GM19372 (cell line): Measurements from ENCODE around the gene IPCEF1.
A peak's percentile ranks its signal among the peaks of the same experiment; 100 is the strongest.

Source experiments
- ATAC-seq: cut with Tn5 transposase; IDR thresholded peaks from one replicate; pipeline ENCODE4 v1.9.1; 2021; ENCODE audit warnings: mild to moderate bottlenecking, low read depth, moderate library complexity; ENCODE audit not compliant: unreplicated experiment

IPCEF1 gene

DNA sequence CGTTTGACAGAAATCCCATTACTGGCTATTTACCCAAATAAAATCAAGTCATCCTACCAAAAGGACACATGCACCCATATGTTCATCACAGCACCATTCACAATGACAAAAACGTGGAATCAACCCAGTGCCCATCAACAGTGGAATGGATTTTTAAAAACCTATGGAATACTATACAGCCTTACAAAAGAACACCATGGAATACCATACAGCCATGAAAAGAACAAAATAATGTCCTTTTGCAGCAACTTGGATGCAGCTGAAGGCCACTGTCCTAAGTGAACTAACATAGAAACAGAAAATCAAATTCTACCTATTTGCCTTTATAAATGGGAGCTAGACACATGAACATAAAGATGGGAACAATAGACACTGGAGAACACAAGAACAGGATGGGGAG is 17.4 kb upstream of the IPCEF1 start:
- no peak for ATAC-seq

DNA sequence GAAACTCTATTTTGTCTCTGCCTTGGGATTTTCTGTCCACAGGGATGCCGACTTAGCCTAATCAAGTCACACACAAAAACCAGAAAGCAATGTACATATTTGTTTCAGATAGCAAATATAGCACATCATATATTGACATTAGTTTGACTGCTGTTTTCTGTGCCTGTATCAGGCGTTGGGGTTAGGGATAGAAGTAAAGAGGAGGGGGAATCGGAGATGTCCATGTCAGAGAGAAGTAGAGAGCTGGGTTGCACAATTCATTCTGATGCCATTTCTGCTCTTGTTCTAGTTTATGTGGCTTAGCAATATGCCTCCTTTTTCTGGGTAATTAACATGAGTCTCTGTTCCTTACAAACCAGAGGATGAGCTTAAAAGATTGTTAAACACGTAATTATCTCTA is 14.7 kb upstream of the IPCEF1 start:
- no peak for ATAC-seq

DNA sequence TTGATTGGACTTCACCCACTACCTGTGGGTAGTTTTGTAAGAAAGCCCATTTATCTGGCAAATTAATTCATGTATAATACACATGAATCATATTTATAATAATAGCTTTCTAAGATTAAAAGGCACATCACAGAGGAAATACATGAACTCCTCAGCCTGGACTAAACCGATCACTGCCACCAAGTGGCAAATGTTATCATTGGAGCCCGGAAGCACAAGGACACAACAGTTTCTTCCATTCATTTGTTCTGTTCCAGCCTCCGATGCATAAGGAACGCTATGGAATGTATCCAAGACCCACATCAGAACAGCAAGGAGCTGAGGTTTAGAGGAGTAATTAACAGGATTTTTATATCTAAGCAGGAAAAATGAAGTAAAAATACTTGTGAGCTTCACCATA is 13.9 kb upstream of the IPCEF1 start:
- peak; percentile 68 for ATAC-seq

DNA sequence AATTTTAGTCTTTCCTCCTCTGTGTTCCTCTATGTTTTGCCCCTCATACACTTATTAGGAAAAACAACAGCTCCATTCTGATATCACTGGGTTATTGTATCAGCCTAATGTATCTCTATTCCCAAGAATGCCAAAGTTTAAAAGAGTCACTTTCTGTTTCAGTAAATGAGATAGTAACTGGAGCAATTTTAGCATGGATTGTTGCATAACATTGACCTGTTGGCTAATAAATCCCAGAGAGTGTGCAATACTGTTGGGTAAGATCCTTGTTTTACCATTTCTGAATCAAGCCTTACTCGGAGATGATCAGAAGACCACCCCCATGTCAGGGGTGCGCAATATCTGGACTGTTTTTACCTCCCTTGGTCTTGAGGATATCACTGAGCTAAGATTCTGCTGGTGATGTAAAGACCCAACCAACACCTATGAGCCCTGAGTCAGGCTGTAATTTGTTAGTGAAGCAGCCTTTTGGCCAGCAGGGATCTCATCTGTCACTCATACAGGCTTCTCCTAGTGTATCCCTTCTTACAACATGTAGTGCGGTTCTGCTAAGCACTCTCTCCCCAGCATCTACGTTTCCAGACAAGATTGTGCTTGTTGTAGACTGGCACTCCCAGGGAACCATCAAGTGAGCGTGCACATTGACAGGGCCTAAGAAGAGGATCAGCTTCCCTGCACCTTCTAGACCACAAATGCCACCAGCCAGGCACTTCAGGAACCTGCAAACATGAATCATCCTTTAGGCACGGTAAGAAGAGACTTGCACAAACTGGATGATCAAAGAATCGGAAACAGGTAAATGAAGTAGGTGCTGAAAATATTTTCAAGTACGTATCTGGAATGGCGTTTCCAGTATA is 11.5 kb upstream of the IPCEF1 start:
- no peak for ATAC-seq

DNA sequence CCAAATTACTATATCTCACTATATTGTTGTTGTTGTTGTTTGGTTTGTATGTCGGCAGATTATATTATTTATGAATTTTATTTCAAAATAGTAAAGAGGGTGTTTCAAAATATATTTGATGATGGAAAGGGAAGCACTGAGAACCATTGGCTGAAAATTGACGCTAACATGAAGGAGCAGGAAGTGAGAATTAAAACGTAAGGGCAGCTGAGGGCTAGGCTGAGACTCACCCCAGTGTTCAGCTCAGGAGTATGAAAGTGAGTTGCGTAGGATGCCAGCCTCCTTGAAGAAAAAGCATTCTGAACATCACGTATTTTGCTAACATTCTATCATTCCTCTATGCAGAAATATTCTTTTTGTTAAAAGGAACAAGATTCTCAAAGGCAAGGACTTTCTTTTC is 10.7 kb upstream of the IPCEF1 start:
- ATAC-seq: no peak

DNA sequence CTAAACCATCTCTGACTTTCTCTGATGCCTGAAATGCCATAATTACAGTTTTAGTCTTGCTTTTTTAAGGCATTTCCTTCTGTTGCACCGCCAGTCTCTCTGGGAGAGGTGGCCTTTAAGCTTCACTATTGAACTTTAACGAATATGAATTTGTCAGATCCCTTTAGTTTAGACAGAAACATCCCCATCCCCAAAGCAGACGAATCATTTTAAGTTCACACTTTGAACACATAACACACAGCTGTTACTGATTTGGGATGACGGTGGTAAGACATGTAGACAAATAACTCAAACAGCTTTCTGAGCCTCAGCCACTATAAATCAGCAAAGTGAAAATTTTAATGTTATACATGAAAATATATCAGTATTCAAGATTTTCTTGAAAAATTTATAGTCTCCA is 7.2 kb upstream of the IPCEF1 start:
- no peak for ATAC-seq

DNA sequence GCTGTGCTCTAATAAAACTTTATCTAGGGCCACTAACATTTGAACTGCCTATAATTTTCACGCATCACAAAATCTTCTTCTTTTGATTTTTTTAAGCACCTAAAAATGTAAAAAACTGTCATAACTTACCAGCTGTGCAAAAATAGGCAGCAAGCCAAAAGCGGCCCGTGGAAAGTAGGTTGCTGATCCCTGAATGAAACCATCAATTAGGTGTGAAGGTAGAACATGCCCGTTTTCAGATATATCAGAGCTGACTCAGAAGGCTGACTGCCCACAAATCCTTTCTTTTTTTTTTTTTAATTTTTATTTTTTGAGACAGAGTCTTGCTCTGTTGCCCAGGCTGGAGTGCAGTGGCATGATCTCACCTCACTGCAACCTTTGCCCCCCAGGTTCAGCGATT is 4.9 kb upstream of the IPCEF1 start:
- ATAC-seq: no peak

DNA sequence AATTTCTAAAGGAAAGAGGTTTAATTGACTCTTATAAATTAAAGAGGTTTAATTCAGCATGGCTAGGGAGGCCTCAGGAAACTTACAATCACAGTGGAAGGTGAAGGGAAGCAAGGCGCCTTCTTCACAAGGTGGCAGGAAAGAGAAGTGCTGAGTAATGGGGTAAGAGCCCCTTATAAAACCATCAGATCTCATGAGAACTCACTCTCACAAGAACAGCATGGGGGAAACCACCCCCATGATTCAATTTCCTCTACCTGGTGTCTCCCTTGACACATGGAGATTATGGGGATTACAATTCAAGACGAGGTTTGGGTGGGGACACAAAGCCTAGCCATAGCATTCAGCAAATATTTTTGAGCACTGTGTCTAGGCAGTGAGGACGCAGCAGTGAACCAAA is 3.9 kb upstream of the IPCEF1 start:
- ATAC-seq: no peak

DNA sequence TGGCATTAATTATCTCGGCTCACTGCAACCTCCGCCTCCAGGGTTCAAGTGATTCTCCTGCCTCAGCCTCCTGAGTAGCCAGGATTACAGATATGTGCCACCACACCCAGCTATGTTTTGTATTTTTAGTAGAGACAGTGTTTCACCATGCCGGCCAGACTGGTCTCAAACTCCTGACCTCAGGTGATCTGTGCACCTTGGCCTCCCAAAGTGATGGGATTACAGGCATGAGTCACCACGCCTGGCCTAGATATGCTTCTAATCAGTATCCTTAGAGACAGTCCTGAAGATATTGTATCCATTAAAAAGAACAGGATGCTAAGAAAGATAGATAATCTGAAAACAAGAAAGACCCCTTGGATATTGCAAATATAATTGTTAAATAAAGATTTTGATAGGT is 3.1 kb upstream of the IPCEF1 start:
- ATAC-seq: no peak

DNA sequence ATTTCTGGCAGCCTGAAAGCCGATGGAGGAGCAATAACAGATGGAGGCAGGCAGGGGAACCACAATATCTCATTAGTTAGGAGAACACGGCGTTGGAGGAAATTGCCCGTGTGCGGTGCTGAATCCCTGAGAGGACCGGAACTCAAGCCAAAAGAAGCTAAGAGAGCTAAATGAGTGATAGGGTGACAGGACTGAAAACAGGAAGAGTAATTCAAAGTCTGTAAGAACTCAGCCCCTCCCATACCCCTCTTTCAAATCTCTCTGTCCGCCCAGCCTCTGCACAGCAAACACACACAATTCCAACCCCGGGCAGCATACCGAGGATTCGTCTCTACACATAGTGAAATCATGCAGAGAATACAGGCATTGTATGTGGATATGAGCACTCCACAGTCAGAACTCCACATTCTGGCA is 2.6 kb upstream of the IPCEF1 start:
- no peak for ATAC-seq

DNA sequence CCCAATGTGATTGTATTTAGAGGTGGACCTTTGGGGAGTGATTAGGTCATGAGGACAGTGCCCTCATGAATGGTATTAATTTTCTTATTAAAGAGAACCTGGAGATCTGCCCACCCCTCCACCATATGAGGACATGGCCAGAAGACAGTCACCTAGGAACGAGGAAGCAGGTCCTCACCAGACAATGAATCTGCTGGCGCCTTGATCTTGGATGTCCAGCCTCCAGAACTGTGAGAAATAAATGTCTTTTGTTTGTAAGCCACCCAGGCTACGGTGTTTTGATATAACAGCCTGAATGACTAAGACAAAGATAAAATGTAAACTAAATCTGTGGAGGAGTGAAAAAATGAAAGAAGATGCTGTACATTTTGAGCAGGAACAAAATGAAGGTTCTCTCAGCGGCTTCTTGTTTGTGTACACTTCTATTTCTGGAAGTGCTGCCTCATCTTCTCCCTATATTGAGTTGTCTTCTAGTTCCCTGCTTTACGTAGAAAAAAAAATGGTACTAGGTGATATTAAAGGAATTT is 1.5 kb upstream of the IPCEF1 start:
- ATAC-seq: no peak

DNA sequence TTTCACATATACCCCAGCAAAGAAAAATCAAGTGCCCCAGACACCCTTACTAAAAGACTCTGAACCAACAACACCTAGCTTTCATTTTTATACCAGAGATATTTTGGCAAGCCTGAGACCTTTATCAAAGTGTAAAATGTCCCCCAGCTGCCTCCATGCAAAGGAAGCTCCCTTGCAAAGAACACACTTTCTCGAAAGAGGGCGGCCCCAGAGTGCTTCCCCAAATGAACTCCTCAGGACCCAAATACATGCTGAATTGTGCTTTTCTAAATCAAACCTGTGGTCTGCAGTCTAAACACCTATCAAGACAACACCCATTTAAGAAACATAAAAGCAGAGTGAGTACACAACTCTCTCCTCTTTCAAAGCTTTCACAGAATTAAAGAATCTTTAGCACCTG is 490 bp downstream of the IPCEF1 start:
- no peak for ATAC-seq

DNA sequence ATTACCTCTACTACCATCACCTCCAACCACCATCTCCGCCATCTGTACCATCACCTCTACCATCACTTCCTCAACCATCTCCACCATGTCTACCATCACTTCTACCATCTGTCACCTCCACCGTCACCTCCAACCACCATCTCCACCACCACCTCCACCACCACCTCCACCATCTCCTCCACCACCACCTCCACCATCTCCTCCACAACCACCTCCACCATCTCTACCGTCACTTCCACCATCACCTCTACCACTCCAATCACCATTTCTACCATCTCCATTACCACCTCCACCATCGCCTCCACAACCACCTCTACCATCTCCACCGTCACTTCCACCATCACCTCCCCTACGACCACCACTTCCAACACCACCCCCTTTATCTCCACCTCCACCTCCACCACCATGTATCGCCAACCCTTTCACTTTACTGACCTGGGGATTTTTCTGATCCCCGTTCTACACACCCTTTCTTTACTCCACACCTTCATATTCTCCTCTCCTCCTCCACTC is 2.3 kb downstream of the IPCEF1 start:
- ATAC-seq: no peak

DNA sequence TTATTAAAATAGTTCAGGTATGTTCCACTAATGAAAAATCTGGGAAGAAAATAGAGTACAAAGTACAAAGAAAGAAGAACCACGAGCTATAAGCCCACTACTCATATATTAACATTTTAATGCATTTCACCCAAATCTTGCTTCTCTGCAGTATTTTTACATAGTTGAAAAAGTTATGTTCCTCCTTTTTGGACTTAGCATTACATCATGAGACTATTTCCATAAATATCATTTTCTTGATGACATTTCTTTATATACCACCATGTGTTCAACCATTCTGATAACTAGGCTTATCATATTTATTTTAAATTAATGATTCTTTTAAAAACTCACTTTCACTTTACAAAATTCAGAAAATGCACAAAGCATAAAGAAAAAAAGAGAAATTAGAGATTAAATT is 3.0 kb downstream of the IPCEF1 start:
- no peak for ATAC-seq

DNA sequence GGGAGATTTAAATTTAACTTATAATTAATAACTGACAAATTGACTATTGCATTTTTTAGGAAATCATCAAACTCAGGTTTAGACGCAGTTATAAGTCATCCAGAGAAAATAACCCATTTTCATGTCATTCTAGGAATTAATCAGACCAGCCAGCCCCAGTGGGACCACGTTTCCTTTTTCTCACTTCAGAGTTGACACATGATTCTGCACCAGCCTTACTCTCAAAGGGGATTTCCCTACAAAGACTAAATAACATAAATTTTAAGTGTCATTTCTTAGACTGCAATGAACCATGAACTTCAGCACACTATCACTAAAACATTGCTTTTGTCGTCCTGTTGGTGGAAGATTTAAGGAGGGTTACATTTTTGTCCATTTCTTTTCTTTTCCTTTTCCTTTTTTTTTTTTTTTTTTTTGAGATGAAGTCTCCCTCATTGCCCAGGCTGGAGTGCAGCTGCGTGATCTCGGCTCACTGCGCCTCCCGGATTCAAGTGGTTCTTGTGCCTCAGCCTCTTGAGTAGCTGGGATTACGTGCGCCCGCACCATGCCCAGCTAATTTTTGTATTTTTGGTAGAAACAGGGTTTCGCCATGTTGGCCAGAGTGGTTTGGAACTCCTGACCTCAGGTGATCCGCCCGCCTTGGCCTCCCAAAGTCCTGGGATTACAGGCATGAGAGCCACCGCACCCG is 3.6 kb downstream of the IPCEF1 start:
- peak; percentile 50 for ATAC-seq

DNA sequence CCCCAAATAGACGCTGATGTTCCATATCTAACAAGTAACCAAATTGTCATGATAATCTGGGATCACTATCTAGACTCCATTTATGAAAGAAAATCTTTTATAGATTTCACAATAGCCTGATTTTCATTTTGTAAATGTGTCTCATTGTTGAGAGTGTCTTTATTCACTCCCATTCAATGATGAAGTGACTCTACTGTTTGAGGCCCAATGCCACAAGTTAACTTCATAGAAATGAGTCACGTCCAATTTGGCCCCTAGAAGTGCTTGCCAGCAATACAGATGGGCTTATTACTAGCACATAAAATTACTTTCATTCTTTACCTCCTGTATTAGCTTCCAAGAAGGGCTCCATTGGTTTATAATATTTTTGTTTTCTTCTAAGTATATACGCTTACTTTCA is 6.3 kb downstream of the IPCEF1 start:
- no peak for ATAC-seq

DNA sequence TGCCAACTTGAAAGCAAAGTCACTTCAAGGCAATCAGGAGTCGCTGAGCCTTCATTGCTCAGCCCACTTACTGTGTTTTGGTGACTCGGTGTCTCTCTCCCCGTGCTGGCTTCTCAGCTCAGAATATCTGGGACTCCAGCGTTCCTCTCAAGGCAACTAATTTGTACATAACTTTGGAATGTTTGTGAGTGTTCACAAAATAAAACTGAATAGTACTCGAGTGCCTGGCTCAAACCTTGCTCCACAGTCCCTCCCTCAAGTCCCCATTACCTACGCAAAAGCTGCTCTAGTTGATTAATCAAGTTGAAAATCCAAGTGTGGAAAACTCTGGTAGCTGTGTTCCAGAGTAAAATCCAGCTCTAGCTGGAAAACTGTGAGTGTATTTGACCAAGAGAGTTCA is 8.6 kb downstream of the IPCEF1 start:
- no peak for ATAC-seq

DNA sequence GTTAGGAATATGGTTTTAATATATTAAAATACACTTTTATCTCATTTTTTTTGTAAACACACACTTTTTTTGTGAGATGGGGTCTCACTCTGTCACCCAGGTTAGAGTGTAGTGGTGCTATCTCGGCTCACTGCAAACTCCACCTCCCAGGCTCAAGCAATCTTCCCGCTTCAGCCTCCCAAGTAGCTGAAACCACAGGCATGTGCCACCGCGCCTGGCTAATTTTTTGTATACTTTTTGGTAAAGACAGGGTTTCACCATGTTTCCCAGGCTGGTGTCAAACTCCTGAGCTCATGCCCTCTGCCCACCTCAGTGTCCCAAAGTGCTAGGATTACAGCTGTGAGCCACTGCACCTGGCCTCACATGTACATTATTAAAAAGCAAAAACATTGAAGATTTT is 10.8 kb downstream of the IPCEF1 start:
- no peak for ATAC-seq

DNA sequence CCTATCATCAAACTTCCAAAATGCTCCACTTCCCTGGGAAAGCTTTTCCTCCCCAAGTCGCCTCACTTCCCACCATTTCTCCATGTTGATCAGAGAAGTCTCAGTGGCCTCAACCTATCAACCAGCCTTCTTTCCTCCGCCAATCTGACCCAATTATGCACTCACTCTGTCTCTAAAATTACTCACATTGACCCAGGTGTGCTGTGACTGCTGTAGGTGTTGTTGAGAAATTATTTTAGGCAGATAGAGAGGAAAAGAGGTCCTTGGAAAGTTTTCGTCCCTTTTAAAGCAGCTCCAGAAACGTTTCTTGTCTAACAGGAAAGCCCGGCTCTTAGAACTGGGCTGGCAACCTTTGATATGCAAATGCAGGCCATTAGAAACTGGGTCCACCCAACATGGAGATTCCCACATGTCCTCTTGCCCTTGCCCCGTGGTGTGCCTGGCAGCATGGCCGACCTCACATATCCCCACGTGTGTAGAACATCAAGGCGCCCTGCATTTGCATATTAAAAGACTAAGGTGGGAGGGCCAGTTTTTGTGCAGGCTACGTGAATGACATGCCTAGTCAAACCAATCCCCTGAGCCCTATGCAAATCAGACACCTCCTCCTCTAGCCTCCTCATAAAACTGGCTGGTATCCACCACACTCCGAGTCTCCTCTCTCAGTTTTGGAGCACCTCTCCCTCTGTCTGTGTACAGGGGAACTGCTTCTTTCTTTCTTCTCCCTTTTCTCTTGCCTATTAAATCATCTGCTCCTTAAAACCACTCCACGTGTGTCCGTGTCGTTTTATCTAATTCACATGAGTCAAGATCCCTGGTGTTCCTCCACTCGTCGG is 12.9 kb downstream of the IPCEF1 start:
- ATAC-seq: no peak

DNA sequence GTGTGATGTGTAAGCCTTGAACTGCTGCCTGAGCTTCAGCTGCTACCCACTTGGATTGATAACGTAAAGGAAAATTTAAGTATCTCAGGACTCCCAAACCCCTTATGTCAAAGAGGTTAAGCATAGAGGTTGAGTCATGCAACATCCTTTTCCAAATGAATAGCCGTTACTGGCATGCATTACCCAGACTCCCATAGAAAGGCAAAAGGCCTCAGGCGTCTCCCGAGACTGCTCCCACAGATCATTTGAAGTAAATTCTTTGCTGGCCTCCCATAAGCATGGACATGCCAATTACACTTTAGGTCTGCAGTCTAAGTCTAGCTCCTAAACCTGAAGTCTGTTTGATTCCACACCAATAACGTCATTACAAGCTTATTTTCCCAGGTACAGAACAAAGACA is 14.7 kb downstream of the IPCEF1 start:
- no peak for ATAC-seq

DNA sequence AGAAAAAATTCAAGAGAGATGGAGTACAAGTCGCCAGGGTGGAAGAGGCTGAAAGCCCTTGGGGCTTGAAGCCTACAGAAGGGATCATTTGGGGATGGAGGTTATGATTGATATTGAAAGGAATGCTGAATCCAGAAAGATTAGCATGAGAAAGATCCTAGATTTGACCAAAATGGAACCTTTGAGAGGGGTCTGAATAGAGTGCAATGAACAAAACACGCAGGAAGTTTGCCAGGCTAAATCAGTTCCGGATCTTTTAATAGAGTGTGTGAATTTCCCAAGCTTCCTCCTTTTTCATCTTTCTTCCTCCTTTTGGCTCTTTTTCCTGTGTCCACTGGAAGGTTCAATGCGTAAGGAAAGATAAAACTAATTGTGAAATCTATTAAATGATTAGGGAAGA is 15.3 kb downstream of the IPCEF1 start:
- no peak for ATAC-seq
